HG02973 (cell line): Measurements from ENCODE around the gene DMBT1.

Source experiments
- ATAC-seq: cut with Tn5 transposase; IDR thresholded peaks from one replicate; pipeline ENCODE4 v1.9.1; 2021; ENCODE audit warnings: moderate library complexity; ENCODE audit not compliant: unreplicated experiment

DMBT1 gene

DNA sequence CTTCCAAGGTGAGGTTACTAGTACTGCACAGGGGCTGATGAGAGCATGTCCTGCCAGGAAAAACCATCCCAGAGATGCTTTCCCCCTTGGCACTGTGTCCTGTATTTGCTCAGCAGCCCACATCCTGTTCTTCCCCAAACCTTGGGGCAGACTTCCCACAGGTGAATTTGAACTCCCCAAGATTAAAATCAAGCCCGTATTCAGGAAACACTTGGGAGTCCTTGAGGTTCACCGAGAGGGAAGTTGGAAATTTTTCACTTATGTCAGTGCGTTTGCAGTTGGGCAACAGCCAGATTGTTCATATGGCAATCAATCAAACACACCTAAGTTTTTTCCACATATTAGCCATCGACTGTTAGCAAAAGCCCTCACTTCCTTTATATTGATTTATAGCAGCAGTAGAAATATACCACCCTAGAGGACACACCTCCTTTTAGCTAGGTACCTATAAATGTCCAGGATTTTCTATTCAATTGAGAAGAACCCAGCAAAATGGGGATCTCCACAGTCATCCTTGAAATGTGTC is at the start of gene DMBT1:
TSS of gene DMBT1 (plus strand) at position 476 of the 526 bp plus-strand sequence. CDS start at position 493, 17 bp downstream.
- ATAC-seq = no peak

DNA sequence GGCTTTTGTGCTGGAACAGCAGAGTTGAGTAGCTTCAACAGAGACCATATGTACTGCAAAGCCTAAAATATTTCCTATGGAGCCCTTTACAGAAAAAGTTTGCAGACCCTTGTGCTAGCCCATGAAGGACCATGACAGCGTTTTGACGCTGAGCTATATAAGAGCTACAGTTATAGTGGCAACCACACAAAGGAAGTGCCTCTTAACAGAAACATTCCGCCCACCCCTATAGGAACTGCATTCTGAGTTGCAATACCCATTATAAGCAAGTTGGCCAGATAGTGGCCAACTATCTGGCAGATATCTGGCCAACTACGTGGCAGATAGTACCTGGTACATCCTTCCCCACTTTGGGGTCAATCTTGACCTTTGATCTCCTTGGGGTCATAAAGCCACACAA is 47.5 kb upstream of the DMBT1 start:
- ATAC-seq = no peak

DNA sequence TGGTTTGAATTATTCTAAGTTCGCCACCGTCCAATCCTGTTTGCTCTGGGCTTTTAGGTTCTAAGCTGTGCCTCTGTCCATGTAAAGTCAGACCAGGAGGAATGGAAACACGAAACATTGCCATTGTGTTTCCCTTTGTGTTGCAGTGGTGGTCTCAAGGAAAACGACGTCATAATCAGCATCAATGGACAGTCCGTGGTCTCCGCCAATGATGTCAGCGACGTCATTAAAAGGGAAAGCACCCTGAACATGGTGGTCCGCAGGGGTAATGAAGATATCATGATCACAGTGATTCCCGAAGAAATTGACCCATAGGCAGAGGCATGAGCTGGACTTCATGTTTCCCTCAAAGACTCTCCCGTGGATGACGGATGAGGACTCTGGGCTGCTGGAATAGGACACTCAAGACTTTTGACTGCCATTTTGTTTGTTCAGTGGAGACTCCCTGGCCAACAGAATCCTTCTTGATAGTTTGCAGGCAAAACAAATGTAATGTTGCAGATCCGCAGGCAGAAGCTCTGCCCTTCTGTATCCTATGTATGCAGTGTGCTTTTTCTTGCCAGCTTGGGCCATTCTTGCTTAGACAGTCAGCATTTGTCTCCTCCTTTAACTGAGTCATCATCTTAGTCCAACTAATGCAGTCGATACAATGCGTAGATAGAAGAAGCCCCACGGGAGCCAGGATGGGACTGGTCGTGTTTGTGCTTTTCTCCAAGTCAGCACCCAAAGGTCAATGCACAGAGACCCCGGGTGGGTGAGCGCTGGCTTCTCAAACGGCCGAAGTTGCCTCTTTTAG is 46.3 kb upstream of the DMBT1 start:
- ATAC-seq = no peak

DNA sequence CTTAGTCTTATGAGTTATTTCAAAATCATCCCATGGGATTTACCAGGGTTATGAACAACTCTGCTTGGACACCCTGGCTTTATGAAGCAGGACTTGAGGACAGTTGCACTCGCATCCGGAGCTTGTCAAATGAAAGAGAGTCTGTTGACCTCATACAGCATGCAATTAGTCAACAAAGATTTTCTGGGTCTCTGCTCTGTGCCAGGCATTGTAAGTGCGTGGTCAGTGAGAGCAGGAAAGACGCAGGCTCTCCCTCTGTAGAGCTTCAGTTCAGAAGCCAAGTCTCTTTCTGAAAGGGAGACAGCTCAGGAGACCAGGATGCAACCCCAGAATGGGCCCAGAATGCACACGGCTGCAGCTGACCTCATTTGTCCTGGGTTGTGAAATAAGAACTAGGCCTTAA is 45.5 kb upstream of the DMBT1 start:
- no peak for ATAC-seq

DNA sequence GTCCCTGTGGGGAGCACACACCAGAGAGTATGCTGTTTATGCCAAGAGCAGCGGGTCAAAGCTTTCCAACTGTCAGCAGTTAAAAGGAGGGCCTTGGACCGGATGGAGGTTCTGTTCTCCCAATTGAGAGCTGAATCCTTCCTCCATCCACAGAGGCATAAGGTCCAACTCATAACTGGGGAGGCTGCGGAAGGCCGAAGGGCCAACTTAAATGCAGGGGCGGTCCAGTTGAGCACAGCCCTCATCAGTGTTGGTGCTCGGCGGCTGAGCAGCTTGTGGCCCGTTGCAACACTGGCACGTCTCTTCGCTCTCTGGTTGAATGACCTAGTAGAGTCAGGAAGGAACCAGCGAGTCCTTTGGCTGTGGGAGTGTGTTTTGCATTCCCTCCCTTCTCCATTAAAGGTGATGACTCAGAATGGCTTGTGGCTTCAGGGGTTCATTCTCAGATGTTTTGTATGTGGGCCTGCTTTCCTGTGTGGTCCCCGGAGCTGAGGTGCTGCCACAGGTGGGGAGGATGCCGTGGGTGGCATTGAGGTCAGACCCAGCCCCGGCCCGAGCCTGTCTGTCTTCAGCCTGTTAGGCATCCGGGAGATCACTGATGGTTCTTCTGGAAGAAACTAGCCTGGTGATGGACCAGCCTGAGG is 44.8 kb upstream of the DMBT1 start:
- peak; percentile 87 for ATAC-seq

DNA sequence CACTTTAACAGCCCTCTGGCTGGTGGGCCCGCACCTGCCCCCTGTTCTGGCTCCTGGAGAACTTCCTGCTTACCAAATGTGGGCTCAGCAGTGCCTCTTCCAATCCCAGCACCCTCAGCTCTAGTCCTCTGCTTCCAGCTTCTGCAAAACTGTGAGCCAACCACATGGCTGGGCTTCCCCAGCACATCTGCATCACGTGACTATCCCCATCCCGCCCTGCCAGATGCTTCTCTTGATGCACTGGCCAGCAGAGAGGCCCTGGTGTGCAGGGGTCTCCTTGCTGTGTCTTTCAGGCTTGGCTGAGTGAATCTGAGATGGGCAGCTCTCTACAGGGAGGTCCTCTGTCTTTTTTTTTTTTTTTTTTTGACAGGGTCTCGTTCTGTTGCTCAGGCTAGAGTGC is 43.8 kb upstream of the DMBT1 start:
- no peak for ATAC-seq

DNA sequence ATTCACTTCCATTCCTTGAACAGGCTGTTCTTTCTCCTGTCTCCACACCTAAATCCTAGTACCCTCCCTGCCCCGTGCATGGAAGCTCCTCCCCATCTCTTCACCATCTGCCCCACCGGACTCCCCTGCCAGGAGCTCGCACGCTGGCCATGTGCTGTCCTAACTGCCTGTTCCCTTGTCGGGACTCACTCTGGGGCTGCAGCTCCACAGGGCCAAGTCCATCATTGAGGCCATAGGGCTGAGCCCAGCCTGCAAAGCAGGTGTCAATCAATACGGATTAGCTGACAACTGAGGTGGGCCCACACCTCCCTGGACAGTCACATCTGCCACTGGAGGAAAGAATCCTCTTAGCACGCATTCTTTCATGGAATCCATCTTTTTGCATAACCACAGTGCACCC is 41.4 kb upstream of the DMBT1 start:
- no peak for ATAC-seq

DNA sequence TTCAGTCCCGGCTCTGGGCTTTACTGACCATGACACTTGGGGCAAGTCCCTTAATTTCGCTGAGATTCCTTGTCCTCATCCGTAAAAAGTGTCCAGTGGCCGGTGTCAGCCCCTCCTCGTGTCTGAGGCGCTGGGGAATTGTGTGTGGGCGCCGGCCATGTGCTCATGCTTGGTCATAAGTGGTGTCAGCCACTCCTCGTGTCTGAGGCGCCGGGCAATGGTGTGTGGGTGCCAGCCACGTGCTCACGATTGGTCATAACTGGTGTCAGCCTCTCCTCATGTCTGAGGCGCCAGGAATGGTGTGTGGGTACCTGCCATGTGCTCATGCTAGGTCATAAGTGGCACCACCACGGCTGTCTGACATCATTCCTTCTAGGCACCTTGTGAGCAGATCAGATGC is 40.7 kb upstream of the DMBT1 start:
- ATAC-seq = no peak

DNA sequence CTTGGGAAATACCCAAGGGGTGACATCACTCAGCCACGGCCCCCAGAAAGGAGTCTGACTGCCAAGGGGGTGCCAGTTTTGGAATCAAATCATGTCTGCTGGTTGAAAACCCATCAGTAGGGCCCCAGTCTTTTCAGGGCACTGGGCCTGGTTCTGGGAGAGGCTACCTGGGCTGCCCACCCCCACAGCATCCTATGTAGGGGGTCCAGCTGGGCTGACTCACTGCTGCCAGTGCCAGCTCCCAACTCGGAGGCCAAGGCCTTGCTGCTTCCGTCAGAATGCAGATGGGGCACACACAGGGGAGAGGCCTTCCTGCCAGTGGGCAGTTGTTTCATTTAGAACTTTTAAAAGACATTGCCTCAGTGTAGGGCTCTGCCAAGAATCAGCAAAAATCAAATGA is 39.5 kb upstream of the DMBT1 start:
- ATAC-seq = no peak

DNA sequence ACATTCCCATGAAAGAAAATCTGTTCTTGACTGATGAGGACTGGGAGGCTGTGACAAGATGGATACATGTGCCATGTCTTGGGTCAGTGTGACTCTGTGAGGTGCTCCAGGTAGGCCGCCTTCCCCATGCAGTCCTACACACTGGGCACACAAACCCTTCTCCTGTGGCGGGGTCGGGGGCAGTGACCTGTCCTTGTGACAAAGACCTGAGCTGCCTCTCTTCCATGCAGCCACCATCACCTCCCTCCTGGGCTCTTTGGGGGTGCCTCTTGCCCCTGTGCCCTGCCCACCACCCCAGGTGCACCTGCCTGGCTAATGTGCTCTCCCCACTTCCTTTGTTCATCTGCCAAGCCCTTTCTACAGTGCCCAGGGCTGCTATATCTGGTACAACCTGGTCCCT is 35.7 kb upstream of the DMBT1 start:
- ATAC-seq = no peak

DNA sequence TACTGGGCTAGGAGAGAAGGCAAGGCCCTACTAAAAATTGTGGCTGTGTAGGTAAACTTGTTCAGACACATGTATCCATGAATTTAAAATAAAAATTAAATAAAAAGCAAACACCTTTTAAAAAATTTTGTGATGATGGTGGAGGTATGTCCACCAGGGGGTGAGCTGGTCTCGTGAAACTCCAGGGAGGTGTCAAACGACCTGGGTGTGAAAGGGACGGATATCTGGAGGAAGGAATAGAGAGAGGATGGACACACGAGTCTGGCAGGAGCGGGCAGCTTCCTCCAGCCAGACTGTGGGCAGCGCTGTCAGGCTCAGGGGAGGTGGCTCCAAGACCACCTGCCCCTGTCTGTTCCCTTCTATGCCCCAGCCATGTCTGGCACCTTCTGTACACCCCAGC is 34.8 kb upstream of the DMBT1 start:
- no peak for ATAC-seq

DNA sequence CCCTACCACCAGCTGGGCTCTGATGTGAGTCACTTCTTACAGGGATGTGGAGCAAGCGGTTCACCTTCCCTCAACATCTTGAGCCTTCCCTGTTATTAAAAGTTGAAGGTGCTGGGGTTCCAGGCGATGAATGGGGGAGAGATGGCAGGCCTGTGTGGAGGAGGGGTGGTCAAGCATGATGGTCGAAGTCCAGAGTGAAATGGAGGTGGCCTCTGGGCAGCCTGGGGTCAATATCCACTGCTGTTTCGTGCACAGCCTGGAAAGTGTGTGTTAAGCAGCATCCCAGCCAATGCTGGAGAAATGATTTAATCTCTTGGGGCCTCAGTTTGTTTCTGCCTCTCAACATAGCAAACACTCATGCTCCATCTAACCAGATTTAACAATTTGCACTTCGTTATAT is 33.7 kb upstream of the DMBT1 start:
- ATAC-seq = no peak

DNA sequence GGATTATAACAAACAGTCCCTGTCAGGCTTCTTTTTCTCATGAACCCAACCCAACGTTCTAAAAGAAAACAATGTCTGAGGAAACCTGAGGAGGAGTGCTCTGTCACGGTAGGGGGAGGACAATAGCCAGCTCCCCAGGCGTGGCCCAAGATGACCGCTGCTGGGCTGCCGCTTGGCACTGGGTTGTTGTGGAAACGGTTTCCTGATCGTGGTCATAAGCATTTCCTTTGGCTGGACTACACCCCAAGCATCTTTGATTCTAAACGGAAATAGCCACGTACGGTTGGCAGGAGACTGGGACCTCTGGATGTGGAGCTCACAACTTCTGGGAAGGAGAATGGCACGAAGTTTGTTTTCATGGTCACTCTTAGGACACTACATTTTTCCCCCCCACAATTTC is 30.4 kb upstream of the DMBT1 start:
- no peak for ATAC-seq

DNA sequence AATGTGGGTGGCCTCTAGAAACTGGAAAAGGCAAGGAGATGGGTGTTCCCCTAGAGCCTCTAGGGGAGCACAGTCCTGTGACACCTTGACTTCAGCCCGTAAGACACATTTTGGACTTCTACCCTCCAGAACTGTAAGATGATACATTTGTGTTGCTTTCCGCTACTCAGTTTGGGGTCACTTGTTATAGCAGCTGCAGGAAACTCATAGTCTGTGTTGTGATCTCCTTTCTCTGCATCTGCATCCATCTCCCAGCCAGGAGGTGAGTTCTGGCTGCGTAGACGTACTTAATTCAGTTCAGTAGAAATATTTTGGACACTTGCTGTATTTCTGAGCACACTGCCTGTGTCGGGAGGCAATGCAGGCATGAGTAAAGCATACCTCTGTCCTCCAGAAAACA is 29.3 kb upstream of the DMBT1 start:
- no peak for ATAC-seq

DNA sequence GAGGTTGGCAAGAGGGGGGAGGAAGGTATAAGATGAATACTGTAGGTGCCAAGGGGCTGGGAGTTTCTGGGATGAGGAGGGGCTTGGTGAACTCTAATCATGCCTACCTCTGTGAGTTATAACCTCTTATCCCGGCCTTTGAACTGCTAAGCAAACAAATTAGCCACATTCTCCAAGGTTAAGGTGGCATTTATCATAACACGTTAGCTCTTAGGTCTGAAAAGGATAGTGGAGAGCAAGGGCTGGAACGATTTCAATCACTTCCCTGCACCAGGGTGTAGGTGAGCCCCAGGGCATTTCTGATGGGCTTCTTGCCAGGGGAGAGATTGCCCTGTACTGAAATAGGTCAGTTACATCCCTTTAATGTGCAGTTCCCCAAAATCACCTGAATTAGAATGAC is 28.6 kb upstream of the DMBT1 start:
- ATAC-seq = no peak

DNA sequence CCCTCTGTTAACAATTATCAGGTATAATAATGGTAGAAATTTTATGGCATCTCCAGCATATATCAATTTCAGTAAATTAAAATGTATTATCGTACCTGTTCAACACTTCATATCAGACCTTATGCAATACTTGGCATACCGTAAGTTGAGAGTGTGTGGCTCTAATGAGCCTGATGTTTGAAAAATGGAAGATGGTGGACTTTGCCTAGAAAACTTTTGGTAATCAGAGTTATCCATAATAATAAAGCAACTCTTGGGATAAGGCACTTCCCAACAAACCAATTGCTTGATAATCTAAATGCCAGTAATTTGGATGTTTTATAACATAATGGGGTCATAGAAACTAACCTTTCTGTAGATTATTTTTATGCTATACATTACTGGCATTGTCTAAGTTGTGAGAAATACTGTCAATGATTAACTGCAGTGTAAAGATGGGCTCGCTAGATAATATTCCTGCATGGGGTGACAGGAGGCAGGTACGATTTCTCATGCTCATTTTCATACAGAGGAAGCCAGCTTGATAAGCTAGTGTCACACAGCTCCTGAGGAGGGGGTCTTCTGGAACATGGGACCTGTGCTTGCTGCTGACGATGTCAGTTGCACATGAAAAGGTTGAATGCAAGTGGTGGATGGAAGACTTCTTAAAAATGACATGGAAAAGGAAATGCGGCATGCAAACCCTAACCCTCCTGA is 27.8 kb upstream of the DMBT1 start:
- ATAC-seq = no peak

DNA sequence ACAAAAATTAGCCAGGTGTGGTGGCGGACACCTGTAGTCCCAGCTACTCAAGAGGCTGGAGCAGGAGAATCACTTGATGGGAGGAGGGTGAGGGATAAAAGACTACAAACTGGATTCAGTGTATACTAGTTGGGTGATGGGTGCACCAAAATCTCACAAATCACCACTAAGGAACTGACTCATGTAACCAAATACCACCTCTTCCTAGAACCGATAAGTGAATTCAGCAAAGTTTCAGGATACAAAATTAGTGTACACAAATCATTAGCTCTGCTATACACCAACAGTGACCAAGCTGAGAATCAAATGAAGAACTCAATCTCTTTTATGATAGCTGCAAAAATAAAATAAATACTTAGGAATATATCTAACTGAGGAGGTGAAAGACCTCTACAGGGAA is 23.0 kb upstream of the DMBT1 start:
- ATAC-seq = no peak

DNA sequence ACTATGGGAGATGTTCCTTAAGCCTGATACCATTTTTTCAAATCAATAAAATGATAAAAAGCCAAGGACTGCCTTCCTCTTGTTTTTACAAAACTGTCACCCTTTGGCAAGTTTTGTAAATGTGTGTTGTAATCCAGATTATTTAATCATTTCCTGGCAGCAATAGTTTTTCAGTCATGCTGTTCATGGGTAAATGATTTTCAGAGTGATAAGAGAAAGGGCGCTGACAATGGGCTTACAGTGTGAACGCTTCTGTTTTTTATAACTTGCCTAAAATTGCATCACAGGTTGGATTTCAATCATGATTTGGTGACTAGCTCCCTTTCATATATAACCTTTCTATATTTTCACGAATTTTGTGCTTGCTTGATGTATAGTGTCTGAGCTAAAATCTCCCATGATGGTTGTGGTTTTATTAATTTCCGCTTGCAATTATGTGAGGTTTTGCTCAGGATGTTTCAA is 19.0 kb upstream of the DMBT1 start:
- no peak for ATAC-seq

DNA sequence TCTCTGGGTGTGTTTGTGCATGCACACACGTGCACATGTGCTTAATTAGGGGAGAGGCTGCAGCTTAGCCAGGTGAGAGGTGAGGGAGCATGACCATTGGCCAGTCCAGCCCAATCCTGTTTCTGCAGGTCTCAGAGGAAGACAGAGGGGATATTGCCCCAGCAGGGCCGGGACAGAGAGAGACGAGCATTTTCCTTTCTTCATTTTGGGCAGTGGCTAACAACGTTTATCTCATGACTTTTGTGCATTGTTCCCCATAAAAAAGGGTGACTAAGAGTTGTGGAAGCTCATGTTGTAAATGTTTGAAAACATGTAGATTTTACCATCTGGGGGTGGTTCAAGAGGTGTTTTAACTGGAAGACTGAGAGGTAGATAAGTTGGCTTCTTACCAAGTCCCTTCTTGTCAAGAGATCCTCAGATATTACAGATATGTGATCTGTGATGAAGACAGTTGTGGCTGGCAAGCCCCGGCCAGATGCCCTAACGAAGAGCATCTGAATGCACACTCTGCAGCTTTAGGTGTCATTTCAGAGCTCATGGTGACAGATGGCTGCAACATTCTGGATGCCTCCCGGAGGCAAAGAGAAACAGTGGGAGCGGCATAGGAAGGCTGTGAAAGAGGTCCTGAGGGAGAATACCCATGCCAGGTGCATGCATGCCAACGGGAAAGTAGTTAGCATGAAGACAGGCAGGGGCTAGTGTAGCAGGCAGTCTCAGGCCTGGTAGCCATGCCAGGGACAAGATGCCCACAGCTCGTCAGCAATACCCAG is 16.7 kb upstream of the DMBT1 start:
- no peak for ATAC-seq

DNA sequence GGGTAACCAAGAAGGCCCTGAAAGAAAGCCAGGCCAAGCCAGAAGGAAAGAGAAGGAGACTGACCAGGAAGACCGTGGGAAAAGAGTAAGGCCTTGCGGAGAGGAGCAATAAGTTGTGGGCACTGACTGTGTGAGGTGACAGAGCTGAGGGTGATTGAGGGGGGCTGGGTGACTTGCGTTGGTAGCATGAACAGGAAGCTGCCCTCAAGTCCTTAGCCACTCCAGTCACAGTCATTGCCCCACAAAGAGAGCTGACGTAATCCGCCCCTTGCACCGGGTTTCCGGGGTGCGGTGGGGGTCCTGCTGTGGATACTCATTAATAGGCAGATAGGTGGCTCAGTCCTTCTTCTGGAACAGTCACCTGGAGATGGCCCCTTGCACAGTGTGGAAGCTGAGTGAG is 16.1 kb upstream of the DMBT1 start:
- ATAC-seq = no peak

DNA sequence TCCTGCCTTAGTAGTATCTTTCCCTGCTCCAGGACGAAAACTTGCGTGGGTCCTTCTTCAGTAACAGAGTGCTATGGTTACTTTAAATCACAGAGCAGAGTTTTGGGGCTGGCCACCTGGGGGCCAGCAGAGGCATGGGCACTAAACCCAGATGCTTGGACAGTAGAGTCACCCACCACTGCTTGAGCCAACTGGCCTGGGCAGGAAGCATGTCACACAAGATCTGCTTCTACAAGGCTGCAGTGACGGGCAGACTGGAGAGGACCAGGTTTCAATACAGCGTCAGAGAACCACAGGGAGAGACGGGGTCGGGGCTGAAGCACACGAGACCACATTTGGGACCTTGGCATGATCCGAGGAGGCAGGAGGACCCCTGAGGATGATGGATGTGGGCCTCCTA is 14.3 kb upstream of the DMBT1 start:
- ATAC-seq = no peak
